Motor neuron (in vitro differentiated cells): ENCODE measurements around the gene TSPAN5. TPM values are rescaled to one million over a fixed set of nuclear protein-coding genes. Genes with fewer than 3 reads are reported as not detected.
A peak's percentile ranks its signal among the peaks of the same experiment; 100 is the strongest.

Experiments used
- ATAC-seq, 8 experiments: fragments of 200-7000 bp; cut with Tn5 transposase; replicated peaks in 6 of 8; 2 replicates each; pipeline ENCODE4 v1.8.0; 2021; ENCODE audit warnings: mild to moderate bottlenecking in 8 of 8, moderate library complexity in 8 of 8
- H3K27ac ChIP-seq, 2 donors: fragments of 250-450 bp; sonication (Bioruptor Pico); 2 replicates each; pipeline ENCODE4 v1.9.0; 2021; ENCODE audit warnings: antibody characterized with exemption in 2 of 2, mild to moderate bottlenecking in 2 of 2, moderate library complexity in 1 of 2
- H3K4me1 ChIP-seq, 2 donors: fragments of 250-450 bp; sonication (Bioruptor Pico); replicated peaks in 1 of 2; 2 replicates each; pipeline ENCODE4 v1.6.1; 2021; ENCODE audit warnings: antibody characterized with exemption in 2 of 2, mild to moderate bottlenecking in 2 of 2, moderate library complexity in 1 of 2
- H3K4me3 ChIP-seq, 5 donors: fragments of 250-450 bp; sonication (Bioruptor Pico); 2 replicates each; pipeline ENCODE4 v1.9.0; 2021; ENCODE audit warnings: antibody characterized with exemption in 5 of 5, mild to moderate bottlenecking in 5 of 5, moderate library complexity in 4 of 5
- WGBS, 10 experiments: fragments of 450-650 bp; shearing (Covaris generic); methylation state at CpG; one replicate each; pipeline ENCODE4 v1.0.0; 2022; 5-methylcytosine and 5-hydroxymethylcytosine counted together
- in situ Hi-C, 9 experiments: fragments of 400-800 bp; cut with MboI; loops; one replicate each; pipeline ENCODE4 v1.15.0; 2021; ENCODE audit warnings: low sequenced_read_pairs in 9 of 9, low pct_unique_long_range_greater_than_20kb in 2 of 9; ENCODE audit not compliant: unreplicated experiment in 9 of 9
- total RNA-seq, 8 experiments: library from RNA; unstranded; fragments of 300-600 nt; gene quantifications; 2 replicates each; pipeline versions ENCODE4 v1.2.3 to v1.2.4, GENCODE V29; 2022

TSPAN5 gene
- total RNA-seq, 8 experiments from 2014 or later: 1.6 to 70.1 (median 39.0) TPM

GRCh38 chr4:98508829-98509598 is 149.4 kb downstream of the TSPAN5 start:
- WGBS, 10 experiments: 8 to 90% (median 36%) methylated on average over 2 to 7 of the region's 7 CpGs; no CpG with 5 or more reads in 2 of the 10 experiments
- Histone ChIP-seq H3K4me3 (no peak overlapping the region), H3K4me1 (peaks cover 20 to 33% of the 10 kb centered on the region in 2 donors), H3K27ac (peak overlapping the region in 1 of 2 donors; percentile 69)
- peak in 5 of 8 experiments; percentile 78 to 87 (median 85) for ATAC-seq
- in situ Hi-C loops: no loop called here

- ATAC-seq: no peak
- Histone ChIP-seq H3K4me3 (no peak overlapping the region), H3K27ac (no peak overlapping the region), H3K4me1 (peaks cover 20 to 33% of the 10 kb centered on the region in 2 donors)
- 86 to 100% (median 100%) methylated on average over 1 of the region's 4 CpGs; no CpG with 5 or more reads in 7 of the 10 experiments for WGBS, 10 experiments
- in situ Hi-C loops: no loop called here
These were observed 150.2 kb downstream of the TSPAN5 start for GRCh38 chr4:98508248-98508647.

GRCh38 chr4:98507299-98507698 is 151.1 kb downstream of the TSPAN5 start:
- in situ Hi-C loops: no loop called here
- H3K4me3 ChIP-seq: no peak overlapping the region
- peaks cover 20 to 33% of the 10 kb centered on the region in 2 donors for H3K4me1 ChIP-seq
- H3K27ac ChIP-seq: no peak overlapping the region
- WGBS, 10 experiments: 41 to 91% (median 80%) methylated on average over 1 to 3 of the region's 3 CpGs; no CpG with 5 or more reads in 1 of the 10 experiments
- no peak for ATAC-seq

- in situ Hi-C loops: no loop called here
- Histone ChIP-seq H3K4me3 (no peak overlapping the region), H3K4me1 (peaks cover 20 to 33% of the 10 kb centered on the region in 2 donors), H3K27ac (no peak overlapping the region)
- ATAC-seq: peak in 1 of 8 experiments; percentile 46
- 31 to 100% (median 73%) methylated on average over 1 to 5 of the region's 5 CpGs for WGBS, 10 experiments
These were observed 151.8 kb downstream of the TSPAN5 start for GRCh38 chr4:98506462-98507132.

- no peak overlapping the region for H3K27ac ChIP-seq
- no peak for ATAC-seq
- no peak overlapping the region for H3K4me3 ChIP-seq
- WGBS, 10 experiments: 29 to 100% (median 89%) methylated on average over 1 of the region's 1 CpG; no CpG with 5 or more reads in 3 of the 10 experiments
- H3K4me1 ChIP-seq: peaks cover 20 to 30% of the 10 kb centered on the region in 2 donors
- in situ Hi-C loops: no loop called here
These were observed 152.4 kb downstream of the TSPAN5 start for GRCh38 chr4:98505992-98506391.

GRCh38 chr4:98504091-98504490 is 154.3 kb downstream of the TSPAN5 start:
- Histone ChIP-seq H3K4me3 (no peak overlapping the region), H3K27ac (no peak overlapping the region), H3K4me1 (peaks cover 5 to 12% of the 10 kb centered on the region in 2 donors)
- in situ Hi-C loops: no loop called here
- 83 to 100% (median 100%) methylated on average over 1 to 2 of the region's 2 CpGs; no CpG with 5 or more reads in 3 of the 10 experiments for WGBS, 10 experiments
- ATAC-seq: no peak

GRCh38 chr4:98503676-98504075 is 154.7 kb downstream of the TSPAN5 start:
- H3K4me1 ChIP-seq: peaks cover 3 to 9% of the 10 kb centered on the region in 2 donors
- ATAC-seq: peak in 5 of 8 experiments; percentile 29 to 79 (median 56)
- no peak overlapping the region for H3K27ac ChIP-seq
- in situ Hi-C loops: no loop called here
- no peak overlapping the region for H3K4me3 ChIP-seq

- ATAC-seq: no peak
- 100% methylated on average over 1 of the region's 1 CpG; no CpG with 5 or more reads in 7 of the 10 experiments for whole genome bisulfite sequencing, 10 experiments
- in situ Hi-C loops: no loop called here
These were observed 155.8 kb downstream of the TSPAN5 start for GRCh38 chr4:98502624-98503023.

GRCh38 chr4:98502031-98502430 is 156.4 kb downstream of the TSPAN5 start:
- in situ Hi-C loops: no loop called here

More at GRCh38 chr4:98502624-98503023, 155.8 kb downstream of the TSPAN5 start:
- Histone ChIP-seq H3K4me3 (no peak overlapping the region), H3K27ac (no peak overlapping the region), H3K4me1 (peaks cover 5 to 10% of the 10 kb centered on the region in 2 donors)

GRCh38 chr4:98501383-98501782 is 157.0 kb downstream of the TSPAN5 start:
- WGBS, 10 experiments: 20 to 100% (median 95%) methylated on average over 1 to 3 of the region's 3 CpGs
- no peak for ATAC-seq
- H3K4me3 ChIP-seq: no peak overlapping the region
- H3K4me1 ChIP-seq: peaks cover 7 to 11% of the 10 kb centered on the region in 2 donors
- in situ Hi-C loops: no loop called here
- no peak overlapping the region for H3K27ac ChIP-seq

More at GRCh38 chr4:98502031-98502430, 156.4 kb downstream of the TSPAN5 start:
- H3K4me3 ChIP-seq: no peak overlapping the region
- ATAC-seq: no peak
- H3K27ac ChIP-seq: no peak overlapping the region
- peaks cover 5 to 10% of the 10 kb centered on the region in 2 donors for H3K4me1 ChIP-seq
- 23 to 100% (median 78%) methylated on average over 1 to 2 of the region's 2 CpGs; no CpG with 5 or more reads in 2 of the 10 experiments for WGBS, 10 experiments

GRCh38 chr4:98498774-98499173 is 159.6 kb downstream of the TSPAN5 start:
- Histone ChIP-seq H3K4me1 (peaks cover 22 to 24% of the 10 kb centered on the region in 2 donors), H3K27ac (peak overlapping the region in 1 of 2 donors; percentile 55), H3K4me3 (no peak overlapping the region)
- in situ Hi-C loops: no loop called here
- WGBS, 10 experiments: 83 to 100% methylated on average over 1 of the region's 6 CpGs; no CpG with 5 or more reads in 8 of the 10 experiments
- no peak for ATAC-seq

GRCh38 chr4:98496152-98496845 is 162.1 kb downstream of the TSPAN5 start:
- in situ Hi-C loops: no loop called here
- Histone ChIP-seq H3K4me3 (no peak overlapping the region), H3K4me1 (peaks cover 28 to 34% of the 10 kb centered on the region in 2 donors), H3K27ac (no peak overlapping the region)
- ATAC-seq: peak in 5 of 8 experiments; percentile 22 to 51 (median 33)
- 56 to 100% (median 77%) methylated on average over 1 to 5 of the region's 7 CpGs; no CpG with 5 or more reads in 2 of the 10 experiments for WGBS, 10 experiments

- in situ Hi-C loops: no loop called here
- no peak overlapping the region for H3K4me3 ChIP-seq
- 67 to 100% (median 91%) methylated on average over 2 to 4 of the region's 4 CpGs; no CpG with 5 or more reads in 1 of the 10 experiments for WGBS, 10 experiments
- H3K27ac ChIP-seq: no peak overlapping the region
- H3K4me1 ChIP-seq: peaks cover 24 to 33% of the 10 kb centered on the region in 2 donors
- ATAC-seq: no peak
These were observed 165.1 kb downstream of the TSPAN5 start for GRCh38 chr4:98493296-98493695.
